WTC11 (cell line): ENCODE measurements around the gene CTSK. TPM values are rescaled to one million over a fixed set of nuclear protein-coding genes. Genes with fewer than 3 reads are reported as not detected.
"Not testable (repeated sequence)": the region's sequence is repeated elsewhere in the genome, so short reads cannot be mapped to it uniquely, and the experiment has no call there.

Experiments
- ATAC-seq: fragments of 200-7000 bp; cut with Tn5 transposase; 2 replicates; pipeline ENCODE4 v1.10.0; 2021; ENCODE audit warnings: mild to moderate bottlenecking, moderate library complexity
- CTCF ChIA-PET: fragments of 300-600 bp; sonication (Branson Sonifier 250); formaldehyde crosslinking; loops from one replicate; lab custom pipeline; 2021; ENCODE audit warnings: antibody characterized with exemption; lab: Charles Lee
- POLR2A ChIA-PET: fragments of 350-600 bp; sonication (Branson Sonifier 250); formaldehyde crosslinking; loops from one replicate; lab custom pipeline; 2021; ENCODE audit warnings: antibody characterized with exemption; lab: Charles Lee
- DNase-seq: peaks from one replicate; pipeline ENCODE4 v3.0.0; 2021; ENCODE audit warnings: low spot score
- H3K27ac Mint-ChIP-seq: 2 replicates; pipeline ENCODE4 v1.8.0; 2021; ENCODE audit warnings: mixed read lengths
- H3K27me3 Mint-ChIP-seq: 2 replicates; pipeline ENCODE4 v1.8.0; 2021; ENCODE audit warnings: low read depth, mild to moderate bottlenecking, moderate library complexity, mixed read lengths
- H3K36me3 Mint-ChIP-seq: 2 replicates; pipeline ENCODE4 v1.8.0; 2021; ENCODE audit warnings: mixed read lengths
- H3K4me1 Mint-ChIP-seq: 2 replicates; pipeline ENCODE4 v1.8.0; 2022; ENCODE audit warnings: mixed read lengths
- H3K4me3 Mint-ChIP-seq: 2 replicates; pipeline ENCODE4 v1.8.0; 2021; ENCODE audit warnings: mild to moderate bottlenecking, moderate library complexity, mixed read lengths
- H3K9me3 Mint-ChIP-seq: 2 replicates; pipeline ENCODE4 v1.8.0; 2021; ENCODE audit warnings: mixed read lengths
- EMX1 ChIP-seq: fragments of 250-450 bp; sonication (Bioruptor Pico); IDR thresholded peaks from 2 replicates; pipeline ENCODE4 v1.8.0; 2021; ENCODE audit warnings: mild to moderate bottlenecking
- ESRRA ChIP-seq: sonication (generic); formaldehyde crosslinking; IDR thresholded peaks from 2 replicates; pipeline ENCODE4 v1.8.1; 2022; ENCODE audit warnings: mild to moderate bottlenecking, missing genetic modification reagents, borderline replicate concordance
- FOXK1 ChIP-seq: sonication (generic); formaldehyde crosslinking; IDR thresholded peaks from 2 replicates; pipeline ENCODE4 v1.8.0; 2022; ENCODE audit warnings: mild to moderate bottlenecking, moderate library complexity, missing genetic modification reagents
- FOXP1 ChIP-seq: sonication (generic); formaldehyde crosslinking; IDR thresholded peaks from 2 replicates; pipeline ENCODE4 v1.8.0; 2022; ENCODE audit warnings: missing genetic modification reagents, mild to moderate bottlenecking, moderate library complexity, borderline replicate concordance
- MYBL2 ChIP-seq: sonication (generic); formaldehyde crosslinking; IDR thresholded peaks from 2 replicates; pipeline ENCODE4 v1.8.1; 2023; ENCODE audit warnings: mild to moderate bottlenecking, moderate library complexity, missing genetic modification reagents
- NR3C1 ChIP-seq: sonication (generic); formaldehyde crosslinking; conservative IDR thresholded peaks from 2 replicates; pipeline ENCODE4 v1.8.1; 2023; ENCODE audit warnings: low read depth, mild to moderate bottlenecking, missing genetic modification reagents
- OVOL2 ChIP-seq: fragments of 250-450 bp; sonication (Bioruptor Pico); IDR thresholded peaks from 2 replicates; pipeline ENCODE4 v1.9.0; 2021; ENCODE audit warnings: mild to moderate bottlenecking, borderline replicate concordance
- PRRX2 ChIP-seq: fragments of 250-450 bp; sonication (Bioruptor Pico); IDR thresholded peaks from 2 replicates; pipeline ENCODE4 v1.8.0; 2021; ENCODE audit warnings: mild to moderate bottlenecking
- RORB ChIP-seq: fragments of 250-450 bp; sonication (Bioruptor Pico); IDR thresholded peaks from 2 replicates; pipeline ENCODE4 v1.9.0; 2021; ENCODE audit warnings: mild to moderate bottlenecking
- SMAD4 ChIP-seq: sonication (generic); formaldehyde crosslinking; IDR thresholded peaks from 2 replicates; pipeline ENCODE4 v1.8.0; 2022; ENCODE audit warnings: mild to moderate bottlenecking, missing genetic modification reagents
- ZNF219 ChIP-seq: sonication (generic); formaldehyde crosslinking; IDR thresholded peaks from 2 replicates; pipeline ENCODE4 v1.8.0; 2023; ENCODE audit warnings: missing genetic modification reagents, mild to moderate bottlenecking, borderline replicate concordance
- ZNF232 ChIP-seq: sonication (generic); formaldehyde crosslinking; IDR thresholded peaks from 2 replicates; pipeline ENCODE4 v1.8.0; 2022; ENCODE audit warnings: mild to moderate bottlenecking, missing genetic modification reagents
- total RNA-seq: library from RNA; stranded (reverse); gene quantifications from 3 replicates; pipeline ENCODE4 v1.2.3, GENCODE V29; 2021
- TF ChIP-seq, protein P1 (sequence below): fragments of 250-450 bp; sonication (Bioruptor Pico); IDR thresholded peaks from 2 replicates; pipeline ENCODE4 v1.9.0; 2021; ENCODE audit warnings: moderate library complexity, mild to moderate bottlenecking, inconsistent platforms, borderline replicate concordance
- TF ChIP-seq, protein P2 (sequence below): sonication (generic); formaldehyde crosslinking; IDR thresholded peaks from 2 replicates; pipeline ENCODE4 v1.8.1; 2023; ENCODE audit warnings: mild to moderate bottlenecking, missing genetic modification reagents
- TF ChIP-seq, protein P3 (sequence below): sonication (generic); formaldehyde crosslinking; IDR thresholded peaks from 2 replicates; pipeline ENCODE4 v1.8.1; 2022; ENCODE audit warnings: mild to moderate bottlenecking, missing genetic modification reagents, moderate library complexity, borderline replicate concordance
- TF ChIP-seq, protein P4 (sequence below): sonication (generic); formaldehyde crosslinking; IDR thresholded peaks from 2 replicates; pipeline ENCODE4 v1.8.1; 2023; ENCODE audit warnings: mild to moderate bottlenecking, moderate library complexity, missing genetic modification reagents
- TF ChIP-seq, protein P5 (sequence below): sonication (generic); formaldehyde crosslinking; conservative IDR thresholded peaks from 2 replicates; pipeline ENCODE4 v1.8.1; 2022; ENCODE audit warnings: mild to moderate bottlenecking, missing genetic modification reagents
- TF ChIP-seq, protein P6 (sequence below): sonication (generic); formaldehyde crosslinking; IDR thresholded peaks from 2 replicates; pipeline ENCODE4 v1.8.1; 2023; ENCODE audit warnings: mild to moderate bottlenecking, missing genetic modification reagents, moderate library complexity

Gene CTSK
- total RNA-seq, 1 experiment from 2014 or later = 9.4 TPM

DNA sequence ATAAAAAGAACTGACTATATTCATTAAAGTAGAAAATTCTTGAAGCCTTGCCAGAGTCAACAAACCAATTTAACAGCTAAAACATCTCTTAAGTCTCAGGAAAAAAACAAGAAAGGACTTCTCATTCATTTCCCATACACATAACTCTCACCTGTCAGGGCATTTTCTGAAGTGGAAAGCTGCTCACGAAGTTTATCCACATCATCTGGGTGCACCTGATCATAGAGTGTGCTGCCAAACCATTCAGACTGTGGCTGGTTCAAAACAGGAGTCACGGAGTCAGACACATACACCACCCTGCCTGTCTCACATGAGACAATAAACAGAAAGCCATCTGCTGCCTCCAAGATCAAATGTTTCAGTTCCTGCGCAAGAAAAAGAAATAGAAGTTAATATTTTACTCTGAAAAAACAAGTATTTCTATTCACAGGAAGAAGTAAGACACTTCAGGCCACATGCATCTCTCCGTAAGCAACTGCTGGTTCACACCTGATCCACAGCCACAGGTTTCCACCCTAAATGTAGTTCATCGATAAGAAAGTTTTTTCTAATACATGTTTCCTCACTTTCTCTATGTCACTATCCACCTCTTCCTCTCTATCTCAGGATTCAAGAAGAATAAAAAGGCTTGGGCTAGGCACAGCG lies 28.2 kb upstream of the CTSK start:
- no peak overlapping the region for H3K27ac Mint-ChIP-seq
- no peaks in the 10 kb centered on the region for H3K9me3 Mint-ChIP-seq
- no peak for TF ChIP-seq NR3C1 (CRISPR knock-in tag)
- TF ChIP-seq, protein P1, sequence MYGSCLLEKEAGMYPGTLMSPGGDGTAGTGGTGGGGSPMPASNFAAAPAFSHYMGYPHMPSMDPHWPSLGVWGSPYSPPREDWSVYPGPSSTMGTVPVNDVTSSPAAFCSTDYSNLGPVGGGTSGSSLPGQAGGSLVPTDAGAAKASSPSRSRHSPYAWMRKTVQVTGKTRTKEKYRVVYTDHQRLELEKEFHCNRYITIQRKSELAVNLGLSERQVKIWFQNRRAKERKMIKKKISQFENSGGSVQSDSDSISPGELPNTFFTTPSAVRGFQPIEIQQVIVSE (CRISPR knock-in tag) = no peak
- TF ChIP-seq, protein P2, sequence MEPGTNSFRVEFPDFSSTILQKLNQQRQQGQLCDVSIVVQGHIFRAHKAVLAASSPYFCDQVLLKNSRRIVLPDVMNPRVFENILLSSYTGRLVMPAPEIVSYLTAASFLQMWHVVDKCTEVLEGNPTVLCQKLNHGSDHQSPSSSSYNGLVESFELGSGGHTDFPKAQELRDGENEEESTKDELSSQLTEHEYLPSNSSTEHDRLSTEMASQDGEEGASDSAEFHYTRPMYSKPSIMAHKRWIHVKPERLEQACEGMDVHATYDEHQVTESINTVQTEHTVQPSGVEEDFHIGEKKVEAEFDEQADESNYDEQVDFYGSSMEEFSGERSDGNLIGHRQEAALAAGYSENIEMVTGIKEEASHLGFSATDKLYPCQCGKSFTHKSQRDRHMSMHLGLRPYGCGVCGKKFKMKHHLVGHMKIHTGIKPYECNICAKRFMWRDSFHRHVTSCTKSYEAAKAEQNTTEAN (CRISPR knock-in tag) = no peak
- no peak for TF ChIP-seq EMX1 (CRISPR knock-in tag)
- TF ChIP-seq ESRRA (CRISPR knock-in tag) = no peak
- H3K27me3 Mint-ChIP-seq = no peaks in the 10 kb centered on the region
- CTCF ChIA-PET = no interaction called here
- POLR2A ChIA-PET = no interaction called here
- DNase-seq = no peak
- no peaks in the 10 kb centered on the region for H3K4me1 Mint-ChIP-seq
- peaks cover 39% of the 10 kb centered on the region for H3K36me3 Mint-ChIP-seq
- no peak for ATAC-seq
- no peak overlapping the region for H3K4me3 Mint-ChIP-seq

DNA sequence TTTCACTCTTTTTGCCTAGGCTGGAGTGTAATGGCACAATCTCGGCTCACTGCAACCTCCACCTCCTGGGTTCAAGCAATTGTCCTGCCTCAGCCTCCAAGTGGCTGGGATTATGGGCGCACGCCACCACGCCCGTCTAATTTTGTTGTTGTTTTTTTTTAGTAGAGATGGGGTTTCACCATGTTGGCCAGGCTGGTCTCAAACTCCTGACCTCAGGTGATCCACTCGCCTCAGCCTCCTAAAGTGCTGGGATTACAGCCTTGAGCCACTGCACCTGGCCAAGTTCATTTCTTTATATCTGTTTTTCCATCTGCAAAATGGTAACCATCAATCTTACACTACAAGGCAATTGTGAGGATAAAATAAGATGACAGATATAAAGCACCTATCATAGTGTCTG lies 25.9 kb upstream of the CTSK start:
- CTCF ChIA-PET, DNase-seq, H3K9me3 Mint-ChIP-seq, H3K27me3 Mint-ChIP-seq, ATAC-seq, H3K4me3 Mint-ChIP-seq, POLR2A ChIA-PET, H3K27ac Mint-ChIP-seq, H3K4me1 Mint-ChIP-seq: not testable (repeated sequence)
- peaks cover 46% of the 10 kb centered on the region for H3K36me3 Mint-ChIP-seq

DNA sequence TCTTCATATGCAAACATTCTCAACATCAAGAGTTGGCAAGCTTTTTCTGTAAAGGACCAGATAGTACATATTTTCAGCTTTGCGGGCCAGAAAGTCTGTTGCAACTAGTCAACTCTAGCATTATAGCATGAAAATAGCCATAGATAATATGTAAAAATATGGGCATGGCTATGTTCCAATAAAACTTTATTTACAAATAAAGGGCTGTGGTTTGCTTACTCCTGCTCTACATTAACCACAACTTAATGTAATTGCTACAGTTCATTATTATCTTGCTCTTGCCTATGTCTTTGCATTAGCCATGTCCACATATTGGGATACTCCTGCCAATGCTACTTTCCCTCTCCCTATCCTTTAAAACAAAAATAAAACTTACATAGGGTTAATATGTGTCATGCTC lies 24.5 kb upstream of the CTSK start:
- ATAC-seq (no peak), DNase-seq (no peak)
- Mint-ChIP-seq H3K4me1 (no peaks in the 10 kb centered on the region), H3K9me3 (no peaks in the 10 kb centered on the region), H3K27ac (no peak overlapping the region), H3K27me3 (no peaks in the 10 kb centered on the region), H3K36me3 (peaks cover 59% of the 10 kb centered on the region), H3K4me3 (no peak overlapping the region)
- CTCF ChIA-PET = no interaction called here
- POLR2A ChIA-PET = no interaction called here
- TF ChIP-seq, protein P2 (CRISPR knock-in tag) = no peak
- TF ChIP-seq, protein P3, sequence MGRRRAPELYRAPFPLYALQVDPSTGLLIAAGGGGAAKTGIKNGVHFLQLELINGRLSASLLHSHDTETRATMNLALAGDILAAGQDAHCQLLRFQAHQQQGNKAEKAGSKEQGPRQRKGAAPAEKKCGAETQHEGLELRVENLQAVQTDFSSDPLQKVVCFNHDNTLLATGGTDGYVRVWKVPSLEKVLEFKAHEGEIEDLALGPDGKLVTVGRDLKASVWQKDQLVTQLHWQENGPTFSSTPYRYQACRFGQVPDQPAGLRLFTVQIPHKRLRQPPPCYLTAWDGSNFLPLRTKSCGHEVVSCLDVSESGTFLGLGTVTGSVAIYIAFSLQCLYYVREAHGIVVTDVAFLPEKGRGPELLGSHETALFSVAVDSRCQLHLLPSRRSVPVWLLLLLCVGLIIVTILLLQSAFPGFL (CRISPR knock-in tag) = no peak
- TF ChIP-seq, protein P4, sequence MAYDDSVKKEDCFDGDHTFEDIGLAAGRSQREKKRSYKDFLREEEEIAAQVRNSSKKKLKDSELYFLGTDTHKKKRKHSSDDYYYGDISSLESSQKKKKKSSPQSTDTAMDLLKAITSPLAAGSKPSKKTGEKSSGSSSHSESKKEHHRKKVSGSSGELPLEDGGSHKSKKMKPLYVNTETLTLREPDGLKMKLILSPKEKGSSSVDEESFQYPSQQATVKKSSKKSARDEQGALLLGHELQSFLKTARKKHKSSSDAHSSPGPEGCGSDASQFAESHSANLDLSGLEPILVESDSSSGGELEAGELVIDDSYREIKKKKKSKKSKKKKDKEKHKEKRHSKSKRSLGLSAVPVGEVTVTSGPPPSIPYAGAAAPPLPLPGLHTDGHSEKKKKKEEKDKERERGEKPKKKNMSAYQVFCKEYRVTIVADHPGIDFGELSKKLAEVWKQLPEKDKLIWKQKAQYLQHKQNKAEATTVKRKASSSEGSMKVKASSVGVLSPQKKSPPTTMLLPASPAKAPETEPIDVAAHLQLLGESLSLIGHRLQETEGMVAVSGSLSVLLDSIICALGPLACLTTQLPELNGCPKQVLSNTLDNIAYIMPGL (CRISPR knock-in tag) = no peak
- TF ChIP-seq OVOL2 (CRISPR knock-in tag) (no peak), FOXP1 (CRISPR knock-in tag) (no peak), MYBL2 (CRISPR knock-in tag) (no peak), SMAD4 (CRISPR knock-in tag) (no peak), ZNF219 (no peak), RORB (CRISPR knock-in tag) (no peak), FOXK1 (no peak), PRRX2 (CRISPR knock-in tag) (no peak), ZNF232 (CRISPR knock-in tag) (no peak)
- TF ChIP-seq, protein P5, sequence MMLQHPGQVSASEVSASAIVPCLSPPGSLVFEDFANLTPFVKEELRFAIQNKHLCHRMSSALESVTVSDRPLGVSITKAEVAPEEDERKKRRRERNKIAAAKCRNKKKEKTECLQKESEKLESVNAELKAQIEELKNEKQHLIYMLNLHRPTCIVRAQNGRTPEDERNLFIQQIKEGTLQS = no peak
- TF ChIP-seq, protein P6, sequence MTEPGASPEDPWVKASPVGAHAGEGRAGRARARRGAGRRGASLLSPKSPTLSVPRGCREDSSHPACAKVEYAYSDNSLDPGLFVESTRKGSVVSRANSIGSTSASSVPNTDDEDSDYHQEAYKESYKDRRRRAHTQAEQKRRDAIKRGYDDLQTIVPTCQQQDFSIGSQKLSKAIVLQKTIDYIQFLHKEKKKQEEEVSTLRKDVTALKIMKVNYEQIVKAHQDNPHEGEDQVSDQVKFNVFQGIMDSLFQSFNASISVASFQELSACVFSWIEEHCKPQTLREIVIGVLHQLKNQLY (CRISPR knock-in tag) = no peak
- TF ChIP-seq, all 79 proteins: peak for 0
